GM18517 (cell line): ENCODE data around the gene SSR1.

ENCODE experiments used
- ATAC-seq: cut with Tn5 transposase; IDR thresholded peaks from one replicate; pipeline ENCODE4 v1.9.1; 2021; ENCODE audit warnings: mild to moderate bottlenecking, moderate library complexity; ENCODE audit not compliant: unreplicated experiment

SSR1 gene

DNA sequence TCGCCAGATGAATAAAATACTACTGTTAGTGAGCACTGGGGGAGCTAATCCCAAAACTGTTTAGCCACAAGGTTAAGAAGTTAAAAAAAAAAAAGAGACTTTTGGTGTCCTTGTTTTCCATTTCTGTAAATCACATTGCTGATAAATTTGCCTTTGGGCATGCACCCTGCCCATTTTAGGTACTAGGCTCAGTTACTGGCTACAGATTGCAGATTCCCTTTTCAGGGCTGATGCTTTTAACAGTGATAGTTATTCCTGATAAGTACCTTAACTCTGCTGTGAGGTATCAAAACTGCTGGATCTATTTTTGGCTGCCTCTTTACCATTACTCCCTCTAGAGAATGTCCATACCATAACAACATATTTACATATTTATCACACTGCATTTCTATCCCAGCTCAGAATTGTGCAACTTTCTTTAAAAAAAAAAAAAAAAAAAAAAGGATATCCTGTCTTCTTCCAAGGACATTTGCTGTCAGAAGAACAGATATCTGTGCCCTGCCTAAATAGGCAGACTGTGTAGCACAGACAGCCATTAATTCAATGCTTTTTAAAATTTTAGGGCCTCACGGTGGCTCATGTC is 94.5 kb downstream of the SSR1 start:
- ATAC-seq = no peak
